ENCODE data around the gene CLEC17A. TPM values are rescaled to one million over a fixed set of nuclear protein-coding genes. Genes with fewer than 3 reads are reported as not detected.
"Not testable (repeated sequence)": the region's sequence is repeated elsewhere in the genome, so short reads cannot be mapped to it uniquely, and the experiment has no call there.

Gene CLEC17A
- total and polyA plus RNA-seq, 8 donors = 0.18 TPM; not detected in 6

DNA sequence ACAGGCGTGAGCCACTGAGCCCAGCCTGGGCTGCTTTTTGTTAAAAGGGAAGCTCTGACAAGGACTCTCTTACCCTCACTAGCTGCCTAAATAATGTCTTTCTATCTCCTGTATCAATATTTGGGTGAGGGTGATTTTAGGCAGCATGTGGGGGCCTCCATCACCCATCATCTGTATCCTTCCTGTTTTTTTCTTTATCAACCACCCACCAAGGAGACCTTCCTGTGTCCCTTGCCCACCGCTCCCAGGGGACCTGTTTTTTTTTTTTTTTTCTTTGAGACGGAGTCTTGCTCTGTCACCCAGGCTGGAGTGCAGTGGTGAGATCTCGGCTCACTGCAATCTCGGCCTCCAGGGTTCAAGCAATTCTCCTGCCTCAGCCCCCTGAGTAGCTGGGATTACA is 5.6 kb upstream of the CLEC17A start:
- Histone ChIP-seq H3K4me3 (no peak overlapping the region), H3K36me3 (no peaks in the 10 kb centered on the region), H3K27me3 (no peaks in the 10 kb centered on the region), H3K27ac (no peak overlapping the region), H3K9me3 (no peaks in the 10 kb centered on the region), H3K4me1 (peaks cover 3 to 14% (median 7%) of the 10 kb centered on the region in 4 donors)
- TF ChIP-seq, protein P1, sequence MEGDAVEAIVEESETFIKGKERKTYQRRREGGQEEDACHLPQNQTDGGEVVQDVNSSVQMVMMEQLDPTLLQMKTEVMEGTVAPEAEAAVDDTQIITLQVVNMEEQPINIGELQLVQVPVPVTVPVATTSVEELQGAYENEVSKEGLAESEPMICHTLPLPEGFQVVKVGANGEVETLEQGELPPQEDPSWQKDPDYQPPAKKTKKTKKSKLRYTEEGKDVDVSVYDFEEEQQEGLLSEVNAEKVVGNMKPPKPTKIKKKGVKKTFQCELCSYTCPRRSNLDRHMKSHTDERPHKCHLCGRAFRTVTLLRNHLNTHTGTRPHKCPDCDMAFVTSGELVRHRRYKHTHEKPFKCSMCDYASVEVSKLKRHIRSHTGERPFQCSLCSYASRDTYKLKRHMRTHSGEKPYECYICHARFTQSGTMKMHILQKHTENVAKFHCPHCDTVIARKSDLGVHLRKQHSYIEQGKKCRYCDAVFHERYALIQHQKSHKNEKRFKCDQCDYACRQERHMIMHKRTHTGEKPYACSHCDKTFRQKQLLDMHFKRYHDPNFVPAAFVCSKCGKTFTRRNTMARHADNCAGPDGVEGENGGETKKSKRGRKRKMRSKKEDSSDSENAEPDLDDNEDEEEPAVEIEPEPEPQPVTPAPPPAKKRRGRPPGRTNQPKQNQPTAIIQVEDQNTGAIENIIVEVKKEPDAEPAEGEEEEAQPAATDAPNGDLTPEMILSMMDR (IDR thresholded peaks at IDR 0.05) = no peak
- TF ChIP-seq POLR2AphosphoS5 (IDR thresholded peaks at IDR 0.05) (no peak), EP300 (IDR thresholded peaks at IDR 0.05) (no peak), POLR2A (IDR thresholded peaks at IDR 0.05) (no peak)
- no peak for DNase-seq
- intact Hi-C loops (cut with DNase I; ENCODE audit: low total_unique reads) = loop anchor here (5.0 kb wide), 1 partner anchor 310 kb away; the partner anchor contains the start of gene OR7A17
- 77 to 87% (median 80%) methylated on average over 5 of the region's 5 CpGs for WGBS, 5 donors

DNA sequence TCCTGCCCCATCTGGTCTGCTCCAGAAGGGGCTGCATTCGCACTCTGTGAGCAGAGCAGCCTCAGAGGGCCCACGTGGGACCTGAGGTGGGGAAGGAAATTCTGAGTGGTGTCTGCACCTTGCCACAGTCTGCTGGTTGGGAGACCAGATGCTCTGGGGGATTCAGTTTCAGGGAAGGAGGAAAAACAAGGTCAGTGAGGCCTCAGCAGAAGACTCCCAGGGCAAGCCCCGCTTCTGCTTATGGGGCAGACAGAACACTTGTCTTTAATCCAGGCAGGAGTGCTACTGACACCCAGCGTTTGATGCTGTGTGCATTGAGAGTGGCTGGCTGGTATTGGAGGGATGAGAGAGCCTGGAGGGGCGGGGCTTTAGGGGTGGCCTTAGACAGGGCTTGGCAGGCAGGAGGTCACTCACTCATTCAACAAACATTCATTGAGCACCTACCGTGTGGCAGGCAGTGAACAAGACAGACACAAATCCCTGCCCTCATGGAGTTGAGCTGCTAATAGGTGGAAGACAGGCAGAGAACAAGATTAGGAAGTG is 4.9 kb upstream of the CLEC17A start:
- no peaks in the 10 kb centered on the region for H3K36me3 ChIP-seq
- no peak for DNase-seq
- no peak overlapping the region for H3K4me3 ChIP-seq
- H3K27me3 ChIP-seq = no peaks in the 10 kb centered on the region
- intact Hi-C loops (cut with DNase I; ENCODE audit: low total_unique reads) = loop anchor here (5.0 kb wide), 1 partner anchor 309 kb away; the partner anchor contains the start of gene OR7A17
- no peaks in the 10 kb centered on the region for H3K9me3 ChIP-seq
- WGBS, 5 donors = 43 to 48% (median 47%) methylated on average over 6 of the region's 6 CpGs
- H3K27ac ChIP-seq = no peak overlapping the region
- peaks cover 3 to 11% (median 6%) of the 10 kb centered on the region in 4 donors for H3K4me1 ChIP-seq
- TF ChIP-seq POLR2A (IDR thresholded peaks at IDR 0.05) (no peak), POLR2AphosphoS5 (IDR thresholded peaks at IDR 0.05) (no peak), EP300 (IDR thresholded peaks at IDR 0.05) (no peak)
- TF ChIP-seq, protein P1 (IDR thresholded peaks at IDR 0.05) = no peak

DNA sequence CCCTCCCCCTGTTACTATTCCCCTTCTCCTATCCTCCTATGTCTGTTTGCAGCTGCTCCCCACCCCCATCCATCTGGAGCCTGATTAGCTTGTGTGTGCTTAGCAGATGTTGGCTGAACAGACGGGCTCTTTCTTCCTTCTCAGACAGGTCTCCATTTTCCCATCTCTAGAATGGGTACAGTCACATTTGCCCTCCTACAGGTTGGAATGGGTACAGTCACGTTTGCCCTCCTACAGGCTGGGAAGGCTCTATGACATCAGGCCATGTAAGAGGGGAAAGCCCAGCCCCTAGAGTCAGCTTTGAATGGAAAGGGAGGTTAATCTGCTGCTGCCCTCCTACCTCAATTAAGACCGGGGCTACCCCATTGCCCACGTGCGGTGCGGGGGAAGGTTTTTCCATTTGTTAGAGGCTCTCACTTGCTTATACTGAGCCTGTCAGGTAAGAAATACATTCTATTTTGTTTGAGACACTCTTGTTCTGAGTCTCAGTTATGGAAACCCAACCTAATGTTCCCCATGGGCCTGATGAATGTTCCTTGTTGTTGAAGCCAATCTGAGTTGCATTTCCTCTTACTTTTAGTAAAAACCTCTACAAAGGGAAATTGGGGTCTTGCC is 2.2 kb upstream of the CLEC17A start:
- Histone ChIP-seq H3K36me3 (no peaks in the 10 kb centered on the region), H3K9me3 (no peaks in the 10 kb centered on the region), H3K4me3 (no peak overlapping the region), H3K27me3 (no peaks in the 10 kb centered on the region), H3K4me1 (no peaks in the 10 kb centered on the region), H3K27ac (no peak overlapping the region)
- 51 to 55% (median 51%) methylated on average over 6 of the region's 6 CpGs for WGBS, 5 donors
- DNase-seq = no peak
- TF ChIP-seq POLR2A (IDR thresholded peaks at IDR 0.05) (no peak), EP300 (IDR thresholded peaks at IDR 0.05) (no peak), POLR2AphosphoS5 (IDR thresholded peaks at IDR 0.05) (no peak)
- TF ChIP-seq, protein P1 (IDR thresholded peaks at IDR 0.05) = no peak
- intact Hi-C loops (cut with DNase I; ENCODE audit: low total_unique reads) = no loop called here

DNA sequence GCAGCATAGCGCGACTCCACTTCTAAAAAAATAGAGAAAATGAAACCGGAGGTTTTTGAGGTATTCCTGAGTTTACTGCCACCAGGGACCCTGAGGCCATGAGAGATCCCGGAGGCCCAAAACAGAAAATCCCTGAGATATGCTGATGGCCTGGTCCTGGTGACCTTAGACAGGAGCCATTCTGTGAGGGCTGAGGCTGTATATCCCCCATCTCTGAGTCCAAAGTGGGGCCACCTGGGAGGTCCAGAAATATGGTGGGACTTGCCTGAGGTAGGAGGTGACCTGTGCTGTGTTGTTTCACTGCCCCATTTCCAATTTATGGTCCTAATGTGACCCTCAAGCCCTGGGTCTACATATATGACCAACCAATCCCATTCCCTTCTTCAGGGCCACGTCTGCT is 1.5 kb downstream of the CLEC17A start:
- DNase-seq; intact Hi-C loops (cut with DNase I; ENCODE audit: low total_unique reads); H3K36me3 ChIP-seq; H3K27ac ChIP-seq; H3K9me3 ChIP-seq; H3K27me3 ChIP-seq; H3K4me1 ChIP-seq; H3K4me3 ChIP-seq: not testable (repeated sequence)
- WGBS, 5 donors = 85 to 91% (median 90%) methylated on average over 4 of the region's 5 CpGs

DNA sequence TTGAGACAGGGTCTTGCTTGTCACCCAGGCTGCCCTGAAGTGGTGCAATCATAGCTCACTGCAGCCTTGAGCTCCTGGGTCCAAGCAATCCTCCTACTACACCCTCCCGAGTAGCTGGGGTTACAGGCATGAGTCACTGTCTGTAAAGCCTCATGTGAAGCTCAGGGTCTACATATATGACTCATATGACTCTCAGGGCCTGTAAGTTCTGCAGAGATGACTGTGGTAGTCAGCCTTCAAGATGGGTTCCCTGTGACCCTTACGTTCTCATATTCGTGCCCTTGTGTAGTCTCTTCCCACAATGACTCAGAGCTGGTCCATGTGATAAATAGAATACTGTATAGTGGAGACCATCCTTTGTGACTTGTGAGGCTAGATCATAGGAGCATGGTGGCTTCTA is 2.3 kb downstream of the CLEC17A start:
- not testable (repeated sequence) for H3K4me3 ChIP-seq, DNase-seq

DNA sequence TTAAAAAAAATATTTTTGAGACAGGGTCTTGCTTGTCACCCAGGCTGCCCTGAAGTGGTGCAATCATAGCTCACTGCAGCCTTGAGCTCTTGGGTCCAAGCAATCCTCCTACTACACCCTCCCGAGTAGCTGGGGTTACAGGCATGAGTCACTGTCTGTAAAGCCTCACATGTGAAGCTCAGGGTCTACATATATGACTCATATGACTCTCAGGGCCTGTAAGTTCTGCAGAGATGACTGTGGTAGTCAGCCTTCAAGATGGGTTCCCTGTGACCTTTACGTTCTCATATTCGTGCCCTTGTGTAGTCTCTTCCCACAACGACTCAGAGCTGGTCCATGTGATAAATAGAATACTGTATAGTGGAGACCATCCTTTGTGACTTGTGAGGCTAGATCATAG is 6.5 kb downstream of the CLEC17A start:
- WGBS, 5 donors = 47 to 79% (median 73%) methylated on average over 3 to 4 of the region's 4 CpGs; no CpG with 5 or more reads in 1 of the 5 donors
- not testable (repeated sequence) for H3K4me1 ChIP-seq

More for the DNA sequence above, 2.3 kb downstream of the CLEC17A start:
- H3K27ac ChIP-seq; H3K36me3 ChIP-seq; H3K9me3 ChIP-seq; H3K27me3 ChIP-seq; H3K4me1 ChIP-seq; intact Hi-C loops (cut with DNase I; ENCODE audit: low total_unique reads): not testable (repeated sequence)
- WGBS, 5 donors = 51 to 70% (median 64%) methylated on average over 3 of the region's 3 CpGs

More for the DNA sequence above, 6.5 kb downstream of the CLEC17A start:
- H3K27ac ChIP-seq; H3K36me3 ChIP-seq; DNase-seq; H3K9me3 ChIP-seq; intact Hi-C loops (cut with DNase I; ENCODE audit: low total_unique reads); H3K4me3 ChIP-seq: not testable (repeated sequence)
- H3K27me3 ChIP-seq = peaks cover 0 to 23% (median 0%) of the 10 kb centered on the region in 3 donors
